ENCODE results near the gene ETV3L. TPM values are rescaled to one million over a fixed set of nuclear protein-coding genes. Genes with fewer than 3 reads are reported as not detected.
"Not testable (repeated sequence)": the region's sequence is repeated elsewhere in the genome, so short reads cannot be mapped to it uniquely, and the experiment has no call there.

ETV3L gene
- total and polyA plus RNA-seq, 4 donors: 0.10 to 0.17 (median 0.11) TPM; not detected in 1

DNA sequence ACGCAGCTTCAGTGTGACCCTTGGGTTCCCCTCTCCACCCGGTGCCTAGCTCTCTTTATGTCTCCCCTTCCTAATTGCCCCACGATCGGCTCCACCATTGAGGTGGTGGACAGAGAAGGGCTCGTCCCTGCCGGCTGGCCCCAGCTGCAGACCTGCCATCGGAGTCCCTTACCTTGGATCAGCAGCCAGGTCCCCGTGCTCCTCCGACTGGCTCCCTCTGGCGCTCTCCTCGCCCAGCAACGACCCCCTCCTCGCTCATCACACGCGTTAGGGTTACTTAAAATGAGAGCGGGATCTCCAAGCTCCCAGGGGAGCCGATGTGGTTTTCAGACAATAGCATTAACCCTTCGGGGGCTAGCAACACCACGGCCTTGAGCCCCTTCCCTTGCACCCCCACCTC, 8.1 kb upstream of the ETV3L start:
- 29% methylated on average over 15 of the region's 19 CpGs for WGBS (ENCODE audit: insufficient coverage)
- DNase-seq (ENCODE audit: low read depth in 4 of 6, low spot score in 6 of 6): no peak
- Histone ChIP-seq H3K4me1 (ENCODE audit: control insufficient read depth, insufficient read depth, low read length) (peaks cover 17% of the 10 kb centered on the region), H3K4me3 (ENCODE audit: low read depth, low read length) (no peak overlapping the region), H3K9me3 (ENCODE audit: control insufficient read depth, insufficient read depth, low read length) (no peaks in the 10 kb centered on the region), H3K27ac (ENCODE audit: low read depth, low read length) (no peak overlapping the region), H3K36me3 (ENCODE audit: control insufficient read depth, insufficient read depth, low read length) (no peaks in the 10 kb centered on the region), H3K27me3 (ENCODE audit: control insufficient read depth, insufficient read depth, low read length) (peaks cover 25% of the 10 kb centered on the region)

DNA sequence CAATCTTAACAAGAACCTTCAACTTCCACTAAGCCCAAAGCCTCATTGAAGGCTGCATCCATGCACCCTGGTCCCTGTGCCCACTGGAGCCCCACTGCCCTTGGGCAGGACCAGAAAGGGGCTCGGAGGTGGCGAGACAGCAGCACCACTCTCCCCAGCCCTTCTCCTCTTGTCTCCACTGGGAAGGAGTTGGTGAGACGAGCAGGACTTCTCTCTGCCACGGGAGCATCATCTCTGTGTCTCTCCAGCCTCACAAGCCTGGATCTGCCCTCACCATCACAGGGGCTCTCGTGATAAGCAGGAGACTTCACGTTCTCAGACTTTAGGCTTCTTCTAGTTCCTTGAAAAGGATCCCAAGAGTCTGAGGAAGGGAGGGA, 7.2 kb upstream of the ETV3L start:
- no peak for DNase-seq (ENCODE audit: low read depth in 4 of 6, low spot score in 6 of 6)
- H3K27me3 ChIP-seq (ENCODE audit: control insufficient read depth, insufficient read depth, low read length): peaks cover 21% of the 10 kb centered on the region
- H3K36me3 ChIP-seq (ENCODE audit: control insufficient read depth, insufficient read depth, low read length): no peaks in the 10 kb centered on the region
- no peak overlapping the region for H3K4me3 ChIP-seq (ENCODE audit: low read depth, low read length)
- WGBS (ENCODE audit: insufficient coverage): 68% methylated on average over 4 of the region's 6 CpGs
- no peak overlapping the region for H3K27ac ChIP-seq (ENCODE audit: low read depth, low read length)
- no peaks in the 10 kb centered on the region for H3K9me3 ChIP-seq (ENCODE audit: control insufficient read depth, insufficient read depth, low read length)
- H3K4me1 ChIP-seq (ENCODE audit: control insufficient read depth, insufficient read depth, low read length): peaks cover 17% of the 10 kb centered on the region

DNA sequence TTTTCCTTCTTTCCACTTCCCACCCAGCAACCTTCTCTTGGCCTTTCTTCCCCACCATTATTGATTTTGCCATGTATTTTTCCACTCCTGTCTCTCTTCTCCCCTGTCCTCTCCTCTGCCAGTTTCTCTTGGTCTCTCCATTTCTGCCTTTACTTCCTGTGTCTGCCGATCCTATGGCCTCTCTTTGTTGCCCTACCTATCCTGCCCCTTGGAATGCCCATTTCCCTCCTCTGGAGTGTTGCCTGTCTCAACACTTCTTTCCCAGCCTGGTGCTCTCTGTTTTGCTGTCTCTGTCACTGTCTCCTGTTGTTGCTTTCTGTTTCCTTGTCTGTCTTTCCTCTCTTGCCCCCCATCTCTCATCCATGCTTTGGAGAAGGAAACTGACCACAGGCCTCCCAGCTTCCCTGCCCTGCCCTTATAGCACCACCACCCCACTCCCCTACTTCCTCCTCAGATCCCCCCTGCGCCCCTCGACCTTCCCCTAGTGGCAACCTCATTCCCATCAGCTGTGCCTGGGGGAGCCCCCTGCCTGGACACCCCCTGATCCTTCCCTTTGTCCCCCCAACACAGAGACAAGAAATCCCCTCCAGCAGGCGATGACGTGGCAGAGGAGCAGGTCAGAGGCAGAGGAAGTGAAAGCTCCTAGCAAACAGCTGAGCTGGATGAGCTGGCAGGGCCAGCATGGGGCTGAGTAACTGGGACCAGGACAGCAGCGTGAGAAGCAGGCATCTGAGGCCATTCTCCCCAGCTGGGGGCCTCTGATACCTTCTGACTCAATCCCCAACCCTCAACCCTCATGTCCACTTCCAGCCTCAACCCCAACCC, 6.6 kb upstream of the ETV3L start:
- Histone ChIP-seq H3K27ac (ENCODE audit: low read depth, low read length) (no peak overlapping the region), H3K36me3 (ENCODE audit: control insufficient read depth, insufficient read depth, low read length) (no peaks in the 10 kb centered on the region), H3K9me3 (ENCODE audit: control insufficient read depth, insufficient read depth, low read length) (no peaks in the 10 kb centered on the region), H3K4me1 (ENCODE audit: control insufficient read depth, insufficient read depth, low read length) (peaks cover 15% of the 10 kb centered on the region), H3K27me3 (ENCODE audit: control insufficient read depth, insufficient read depth, low read length) (peaks cover 20% of the 10 kb centered on the region), H3K4me3 (ENCODE audit: low read depth, low read length) (no peak overlapping the region)
- no peak for DNase-seq (ENCODE audit: low read depth in 4 of 6, low spot score in 6 of 6)
- WGBS (ENCODE audit: insufficient coverage): 70% methylated on average over 6 of the region's 6 CpGs

DNA sequence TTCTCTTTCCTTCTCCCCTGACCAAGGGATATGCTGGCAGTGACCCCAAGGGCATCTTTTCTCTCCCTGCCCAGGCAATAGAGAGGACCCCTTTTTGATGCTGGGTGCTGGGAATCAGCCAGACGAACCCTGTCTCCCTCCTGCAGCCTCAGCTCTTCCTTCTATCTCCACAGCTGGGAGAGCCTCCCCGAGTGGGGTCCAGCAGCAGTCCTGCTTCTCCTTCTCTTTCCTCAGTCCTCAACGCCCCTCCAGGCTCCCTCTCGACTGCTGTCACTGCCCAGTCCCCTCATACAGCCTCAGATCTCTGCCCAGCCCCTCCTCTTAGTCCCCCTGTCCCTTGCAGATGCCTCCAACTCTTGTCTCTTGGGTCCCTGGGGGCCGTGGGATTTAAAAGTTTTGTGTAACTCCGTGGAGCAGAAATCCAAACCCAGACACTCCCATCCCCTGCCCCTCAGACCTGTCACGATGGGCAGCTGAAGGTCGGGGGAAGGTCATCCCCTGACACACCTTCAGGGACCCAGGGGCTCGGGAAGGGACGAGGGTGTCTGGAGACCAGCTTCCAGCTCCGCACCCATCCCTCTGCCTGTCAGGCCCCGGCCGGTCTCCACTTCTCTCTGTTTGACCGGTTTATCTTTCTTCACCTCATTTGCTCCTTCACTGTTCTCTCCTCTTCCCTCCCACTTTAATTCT, 5.8 kb upstream of the ETV3L start:
- DNase-seq (ENCODE audit: low read depth in 4 of 6, low spot score in 6 of 6): no peak
- WGBS (ENCODE audit: insufficient coverage): 73% methylated on average over 13 of the region's 14 CpGs
- peaks cover 9% of the 10 kb centered on the region for H3K4me1 ChIP-seq (ENCODE audit: control insufficient read depth, insufficient read depth, low read length)
- H3K27ac ChIP-seq (ENCODE audit: low read depth, low read length): no peak overlapping the region
- no peak overlapping the region for H3K4me3 ChIP-seq (ENCODE audit: low read depth, low read length)
- H3K27me3 ChIP-seq (ENCODE audit: control insufficient read depth, insufficient read depth, low read length): peaks cover 18% of the 10 kb centered on the region
- H3K9me3 ChIP-seq (ENCODE audit: control insufficient read depth, insufficient read depth, low read length): no peaks in the 10 kb centered on the region
- H3K36me3 ChIP-seq (ENCODE audit: control insufficient read depth, insufficient read depth, low read length): no peaks in the 10 kb centered on the region

GRCh38 chr1:157104598-157105293, 5.1 kb upstream of the ETV3L start:
- H3K4me1 ChIP-seq (ENCODE audit: control insufficient read depth, insufficient read depth, low read length): peaks cover 9% of the 10 kb centered on the region
- no peaks in the 10 kb centered on the region for H3K9me3 ChIP-seq (ENCODE audit: control insufficient read depth, insufficient read depth, low read length)
- 40% methylated on average over 3 of the region's 6 CpGs for whole genome bisulfite sequencing (ENCODE audit: insufficient coverage)
- H3K27me3 ChIP-seq (ENCODE audit: control insufficient read depth, insufficient read depth, low read length): peaks cover 18% of the 10 kb centered on the region
- H3K4me3 ChIP-seq (ENCODE audit: low read depth, low read length): no peak overlapping the region
- no peak overlapping the region for H3K27ac ChIP-seq (ENCODE audit: low read depth, low read length)
- peak in 2 of 6 donors; percentile 17 to 32 for DNase-seq (ENCODE audit: low read depth in 4 of 6, low spot score in 6 of 6)
- H3K36me3 ChIP-seq (ENCODE audit: control insufficient read depth, insufficient read depth, low read length): no peaks in the 10 kb centered on the region

- H3K4me1 ChIP-seq (ENCODE audit: control insufficient read depth, insufficient read depth, low read length): peaks cover 9% of the 10 kb centered on the region
- no peak overlapping the region for H3K4me3 ChIP-seq (ENCODE audit: low read depth, low read length)
- peaks cover 14% of the 10 kb centered on the region for H3K27me3 ChIP-seq (ENCODE audit: control insufficient read depth, insufficient read depth, low read length)
- H3K9me3 ChIP-seq (ENCODE audit: control insufficient read depth, insufficient read depth, low read length): no peaks in the 10 kb centered on the region
- H3K27ac ChIP-seq (ENCODE audit: low read depth, low read length): no peak overlapping the region
- 89% methylated on average over 4 of the region's 5 CpGs for WGBS (ENCODE audit: insufficient coverage)
- DNase-seq (ENCODE audit: low read depth in 4 of 6, low spot score in 6 of 6): no peak
- H3K36me3 ChIP-seq (ENCODE audit: control insufficient read depth, insufficient read depth, low read length): no peaks in the 10 kb centered on the region
Observed at GRCh38 chr1:157103268-157103667, 3.7 kb upstream of the ETV3L start.

- Histone ChIP-seq H3K4me3 (ENCODE audit: low read depth, low read length) (no peak overlapping the region), H3K27ac (ENCODE audit: low read depth, low read length) (no peak overlapping the region), H3K27me3 (ENCODE audit: control insufficient read depth, insufficient read depth, low read length) (no peaks in the 10 kb centered on the region), H3K9me3 (ENCODE audit: control insufficient read depth, insufficient read depth, low read length) (no peaks in the 10 kb centered on the region), H3K36me3 (ENCODE audit: control insufficient read depth, insufficient read depth, low read length) (no peaks in the 10 kb centered on the region), H3K4me1 (ENCODE audit: control insufficient read depth, insufficient read depth, low read length) (peaks cover 5% of the 10 kb centered on the region)
- WGBS (ENCODE audit: insufficient coverage): 95% methylated on average over 3 of the region's 4 CpGs
- no peak for DNase-seq (ENCODE audit: low read depth in 4 of 6, low spot score in 6 of 6)
Observed at GRCh38 chr1:157101149-157101548, 1.5 kb upstream of the ETV3L start.

DNA sequence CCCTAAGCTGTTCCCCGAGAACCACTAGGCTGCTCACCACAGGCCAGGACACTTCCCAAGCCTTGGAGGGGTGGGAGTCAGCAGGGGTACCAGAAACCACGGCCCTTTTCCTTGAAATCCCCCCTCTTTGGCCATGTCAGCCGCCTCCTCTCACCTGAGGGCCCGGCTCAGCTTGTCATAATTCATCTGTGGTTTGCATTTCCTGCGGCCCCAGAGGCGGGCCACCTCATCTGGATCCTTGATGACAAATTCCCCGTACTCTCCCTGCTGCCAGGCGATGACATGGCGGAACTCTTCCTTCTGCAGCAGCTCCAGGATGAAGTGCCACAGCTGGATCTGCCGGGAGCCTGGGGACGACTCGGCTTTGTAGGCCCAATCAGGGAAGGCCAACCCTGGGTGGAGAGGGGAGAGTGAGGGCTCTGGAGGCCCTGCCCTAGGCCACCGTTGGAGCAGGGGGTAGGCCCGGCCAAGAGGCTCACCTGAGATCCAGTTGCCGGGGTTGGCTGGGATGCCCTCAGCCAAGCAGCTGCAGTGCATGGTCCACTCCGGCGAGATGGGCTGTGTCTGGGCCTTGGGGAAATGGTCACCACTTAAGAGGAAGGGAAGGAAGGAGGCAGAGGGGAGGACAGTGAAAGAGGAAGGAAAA, 498 bp downstream of the ETV3L start:
- H3K4me1 ChIP-seq (ENCODE audit: control insufficient read depth, insufficient read depth, low read length); H3K27me3 ChIP-seq (ENCODE audit: control insufficient read depth, insufficient read depth, low read length); DNase-seq (ENCODE audit: low read depth in 4 of 6, low spot score in 6 of 6); H3K36me3 ChIP-seq (ENCODE audit: control insufficient read depth, insufficient read depth, low read length); H3K9me3 ChIP-seq (ENCODE audit: control insufficient read depth, insufficient read depth, low read length); H3K4me3 ChIP-seq (ENCODE audit: low read depth, low read length); H3K27ac ChIP-seq (ENCODE audit: low read depth, low read length): not testable (repeated sequence)
- 84% methylated on average over 10 of the region's 17 CpGs for WGBS (ENCODE audit: insufficient coverage)

- no peak overlapping the region for H3K27ac ChIP-seq (ENCODE audit: low read depth, low read length)
- no peaks in the 10 kb centered on the region for H3K36me3 ChIP-seq (ENCODE audit: control insufficient read depth, insufficient read depth, low read length)
- H3K4me3 ChIP-seq (ENCODE audit: low read depth, low read length): no peak overlapping the region
- WGBS (ENCODE audit: insufficient coverage): 97% methylated on average over 9 of the region's 9 CpGs
- H3K27me3 ChIP-seq (ENCODE audit: control insufficient read depth, insufficient read depth, low read length): no peaks in the 10 kb centered on the region
- no peak for DNase-seq (ENCODE audit: low read depth in 4 of 6, low spot score in 6 of 6)
- H3K9me3 ChIP-seq (ENCODE audit: control insufficient read depth, insufficient read depth, low read length): no peaks in the 10 kb centered on the region
- peaks cover 3% of the 10 kb centered on the region for H3K4me1 ChIP-seq (ENCODE audit: control insufficient read depth, insufficient read depth, low read length)
Observed at GRCh38 chr1:157098519-157098918, 1.1 kb downstream of the ETV3L start.

Measured in spinal cord (tissue), 10 donors.